ENCODE results near the gene RAB26. TPM values are rescaled to one million over a fixed set of nuclear protein-coding genes. Genes with fewer than 3 reads are reported as not detected.

The RAB26 gene
- total and polyA plus RNA-seq, 2 of the 13 experiments (the other 11 are each of a cell fraction or from before 2014, with no cell fraction given) = 0.86 to 3.6 TPM

GRCh38 chr16:2155977-2156848 lies 7.8 kb downstream of the RAB26 start (continued):
- TF ChIP-seq, protein P1, sequence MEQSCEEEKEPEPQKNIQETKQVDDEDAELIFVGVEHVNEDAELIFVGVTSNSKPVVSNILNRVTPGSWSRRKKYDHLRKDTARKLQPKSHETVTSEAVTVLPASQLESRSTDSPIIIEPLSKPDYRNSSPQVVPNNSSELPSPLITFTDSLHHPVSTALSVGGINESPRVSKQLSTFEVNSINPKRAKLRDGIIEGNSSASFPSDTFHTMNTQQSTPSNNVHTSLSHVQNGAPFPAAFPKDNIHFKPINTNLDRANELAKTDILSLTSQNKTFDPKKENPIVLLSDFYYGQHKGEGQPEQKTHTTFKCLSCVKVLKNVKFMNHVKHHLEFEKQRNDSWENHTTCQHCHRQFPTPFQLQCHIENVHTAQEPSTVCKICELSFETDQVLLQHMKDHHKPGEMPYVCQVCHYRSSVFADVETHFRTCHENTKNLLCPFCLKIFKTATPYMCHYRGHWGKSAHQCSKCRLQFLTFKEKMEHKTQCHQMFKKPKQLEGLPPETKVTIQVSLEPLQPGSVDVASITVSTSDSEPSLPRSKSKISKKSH (CRISPR knock-in tag; IDR thresholded peaks at IDR 0.05; ENCODE audit: borderline replicate concordance) = peak; percentile 17; the same call in 1 of the 2 replicates
- 0 out of 2 replicates have a peak, but pooled peaks have one; percentile 58 for TF ChIP-seq ZNF710 (CRISPR knock-in tag; IDR thresholded peaks at IDR 0.05; ENCODE audit: borderline replicate concordance)
- TF ChIP-seq SSRP1 (CRISPR knock-in tag; IDR thresholded peaks at IDR 0.05) = no peak
- TF ChIP-seq MXD1 (CRISPR knock-in tag; IDR thresholded peaks at IDR 0.05) = peak; percentile 65; the same call in 1 of the 2 replicates
- TF ChIP-seq, protein P2, sequence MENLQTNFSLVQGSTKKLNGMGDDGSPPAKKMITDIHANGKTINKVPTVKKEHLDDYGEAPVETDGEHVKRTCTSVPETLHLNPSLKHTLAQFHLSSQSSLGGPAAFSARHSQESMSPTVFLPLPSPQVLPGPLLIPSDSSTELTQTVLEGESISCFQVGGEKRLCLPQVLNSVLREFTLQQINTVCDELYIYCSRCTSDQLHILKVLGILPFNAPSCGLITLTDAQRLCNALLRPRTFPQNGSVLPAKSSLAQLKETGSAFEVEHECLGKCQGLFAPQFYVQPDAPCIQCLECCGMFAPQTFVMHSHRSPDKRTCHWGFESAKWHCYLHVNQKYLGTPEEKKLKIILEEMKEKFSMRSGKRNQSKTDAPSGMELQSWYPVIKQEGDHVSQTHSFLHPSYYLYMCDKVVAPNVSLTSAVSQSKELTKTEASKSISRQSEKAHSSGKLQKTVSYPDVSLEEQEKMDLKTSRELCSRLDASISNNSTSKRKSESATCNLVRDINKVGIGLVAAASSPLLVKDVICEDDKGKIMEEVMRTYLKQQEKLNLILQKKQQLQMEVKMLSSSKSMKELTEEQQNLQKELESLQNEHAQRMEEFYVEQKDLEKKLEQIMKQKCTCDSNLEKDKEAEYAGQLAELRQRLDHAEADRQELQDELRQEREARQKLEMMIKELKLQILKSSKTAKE (CRISPR knock-in tag; IDR thresholded peaks at IDR 0.05; ENCODE audit: borderline replicate concordance) = 0 out of 2 replicates have a peak, but pooled peaks have one; percentile 6
- TF ChIP-seq MYC (CRISPR knock-in tag; IDR thresholded peaks at IDR 0.05; ENCODE audit: borderline replicate concordance) = 0 out of 2 replicates have a peak, but pooled peaks have one; percentile 8
- TF ChIP-seq ZFY (CRISPR knock-in tag; IDR thresholded peaks at IDR 0.05) = peak; percentile 42; the same call in 1 of the 2 replicates
- TF ChIP-seq NFKB2 (CRISPR knock-in tag; IDR thresholded peaks at IDR 0.05; ENCODE audit: borderline replicate concordance) = 0 out of 2 replicates have a peak, but pooled peaks have one; percentile 15
- no peak for TF ChIP-seq ZNF678 (CRISPR knock-in tag; IDR thresholded peaks at IDR 0.05)
- TF ChIP-seq PHF21A (CRISPR knock-in tag; IDR thresholded peaks at IDR 0.05) = no peak
- TF ChIP-seq PATZ1 (CRISPR knock-in tag; IDR thresholded peaks at IDR 0.05) = peak; percentile 66
- TF ChIP-seq KDM5A (IDR thresholded peaks at IDR 0.05; ENCODE audit: borderline replicate concordance, low read length) = peak; percentile 34; the same call in 1 of the 2 replicates
- TF ChIP-seq NR2F1 (CRISPR knock-in tag; IDR thresholded peaks at IDR 0.05) = peak in 1 of 2 experiments; percentile 28; a peak in 1 of 4 replicates
- TF ChIP-seq HDAC1 (CRISPR knock-in tag; IDR thresholded peaks at IDR 0.05) = 0 out of 2 replicates have a peak, but pooled peaks have one; percentile 12
- 0 out of 2 replicates have a peak, but pooled peaks have one; percentile 32 for TF ChIP-seq ZNF891 (CRISPR knock-in tag; IDR thresholded peaks at IDR 0.05)
- TF ChIP-seq, protein P3, sequence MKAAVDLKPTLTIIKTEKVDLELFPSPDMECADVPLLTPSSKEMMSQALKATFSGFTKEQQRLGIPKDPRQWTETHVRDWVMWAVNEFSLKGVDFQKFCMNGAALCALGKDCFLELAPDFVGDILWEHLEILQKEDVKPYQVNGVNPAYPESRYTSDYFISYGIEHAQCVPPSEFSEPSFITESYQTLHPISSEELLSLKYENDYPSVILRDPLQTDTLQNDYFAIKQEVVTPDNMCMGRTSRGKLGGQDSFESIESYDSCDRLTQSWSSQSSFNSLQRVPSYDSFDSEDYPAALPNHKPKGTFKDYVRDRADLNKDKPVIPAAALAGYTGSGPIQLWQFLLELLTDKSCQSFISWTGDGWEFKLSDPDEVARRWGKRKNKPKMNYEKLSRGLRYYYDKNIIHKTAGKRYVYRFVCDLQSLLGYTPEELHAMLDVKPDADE (CRISPR knock-in tag; IDR thresholded peaks at IDR 0.05) = no peak
